Retinal pigment epithelial cell (primary cell): ENCODE results near the gene EMX1.
A peak's percentile ranks its signal among the peaks of the same experiment; 100 is the strongest.

Experiments
- DNase-seq: peaks from one replicate; pipeline ENCODE4 v3.0.0-alpha.2; 2010; ENCODE audit warnings: low read depth
- H3K4me3 ChIP-seq: 2 replicates; pipeline ENCODE4 v1.5.1; 2011; ENCODE audit warnings: mild to moderate bottlenecking, low read length, control low read depth, moderate library complexity
- CTCF ChIP-seq: conservative IDR thresholded peaks from 2 replicates; pipeline ENCODE4 v1.5.1; 2011; ENCODE audit warnings: low read depth, low read length, control low read depth, inconsistent platforms

The EMX1 gene

GRCh38 chr2:72926811-72927465, 9.6 kb downstream of the EMX1 start:
- no peak overlapping the region for H3K4me3 ChIP-seq
- no peak for DNase-seq
- no peak for TF ChIP-seq CTCF

- no peak overlapping the region for H3K4me3 ChIP-seq
- no peak for TF ChIP-seq CTCF
- DNase-seq, result no peak
Observed at GRCh38 chr2:72927619-72928550, 10.6 kb downstream of the EMX1 start.

- H3K4me3 ChIP-seq, result no peak overlapping the region
- no peak for TF ChIP-seq CTCF
- DNase-seq, result no peak
Observed at GRCh38 chr2:72929010-72929409, 11.7 kb downstream of the EMX1 start.

GRCh38 chr2:72931280-72931910, 14.1 kb downstream of the EMX1 start:
- no peak overlapping the region for H3K4me3 ChIP-seq
- TF ChIP-seq CTCF, result no peak
- DNase-seq, result peak; percentile 30

- no peak overlapping the region for H3K4me3 ChIP-seq
- no peak for DNase-seq
- TF ChIP-seq CTCF, result no peak
Observed at GRCh38 chr2:72932045-72932740, 14.9 kb downstream of the EMX1 start.

- H3K4me3 ChIP-seq, result no peak overlapping the region
- no peak for DNase-seq
- no peak for TF ChIP-seq CTCF
Observed at GRCh38 chr2:72932805-72933204, 15.5 kb downstream of the EMX1 start.
